SIG-M5 treated with dmso at 0.1 percent for 504 hours (cell line): ENCODE data around the gene RGS10.
A peak's percentile ranks its signal among the peaks of the same experiment; 100 is the strongest.
"Not testable (repeated sequence)": the region's sequence is repeated elsewhere in the genome, so short reads cannot be mapped to it uniquely, and the experiment has no call there.

Experiments
- DNase-seq: peaks from one replicate; lab custom pipeline; 2025; ENCODE audit not compliant: unreplicated experiment; lab: John Stamatoyannopoulos, UW

RGS10 gene

DNA sequence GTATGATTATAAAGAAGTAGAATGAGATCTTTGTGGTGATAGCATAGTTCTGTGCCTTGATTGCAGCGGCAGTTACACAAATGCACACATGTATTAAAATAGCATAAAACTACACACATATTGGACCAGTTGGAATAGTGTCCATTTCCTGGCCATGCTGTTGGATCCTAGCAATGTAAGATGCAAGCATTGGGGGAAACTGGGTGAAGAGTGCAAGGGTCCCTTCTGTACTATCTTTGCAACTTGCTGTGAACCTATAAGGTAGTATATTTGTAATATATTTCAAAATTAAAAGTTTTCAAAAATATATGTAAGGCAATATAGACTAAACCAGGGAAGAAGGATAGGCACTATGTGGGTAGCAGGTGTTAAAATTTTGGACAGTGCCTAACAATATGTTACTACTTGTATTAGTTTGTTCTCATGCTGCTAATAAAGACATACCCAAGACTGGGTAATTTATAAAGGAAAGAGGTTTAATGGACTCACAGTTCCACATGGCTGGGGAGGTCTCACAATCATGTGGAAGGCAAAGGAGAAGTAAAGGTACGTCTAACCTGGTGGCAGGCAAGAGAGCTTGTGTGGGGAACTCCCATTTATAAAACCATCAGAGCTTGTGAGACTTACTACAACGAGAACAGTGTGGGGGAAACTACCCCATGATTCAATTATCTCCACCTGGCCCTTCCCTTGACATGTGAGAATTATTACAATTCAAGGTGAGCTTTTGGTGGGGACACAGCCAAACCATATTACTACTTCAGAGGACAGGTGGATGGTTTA lies 71.4 kb downstream of the RGS10 start:
- DNase-seq: no peak

DNA sequence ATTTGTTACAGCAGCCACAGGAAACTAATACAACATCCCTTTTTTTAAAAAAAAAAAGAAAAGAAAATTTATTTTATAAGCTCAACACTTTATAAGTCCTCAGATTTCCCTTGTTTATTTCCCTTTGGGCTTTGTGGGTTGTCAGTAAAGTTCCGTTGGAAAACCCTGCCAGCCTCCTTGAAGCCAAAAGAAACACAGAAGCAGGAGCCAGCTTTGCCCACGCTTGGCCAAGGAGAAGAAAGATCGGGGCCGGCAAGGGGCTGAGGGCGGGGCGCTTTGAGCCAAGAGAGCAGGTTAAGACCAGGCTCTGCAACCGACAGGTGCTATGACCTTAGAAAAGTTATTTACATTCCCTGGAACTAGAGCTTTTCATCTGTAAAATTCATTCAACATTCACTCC lies 72.7 kb downstream of the RGS10 start:
- no peak for DNase-seq

DNA sequence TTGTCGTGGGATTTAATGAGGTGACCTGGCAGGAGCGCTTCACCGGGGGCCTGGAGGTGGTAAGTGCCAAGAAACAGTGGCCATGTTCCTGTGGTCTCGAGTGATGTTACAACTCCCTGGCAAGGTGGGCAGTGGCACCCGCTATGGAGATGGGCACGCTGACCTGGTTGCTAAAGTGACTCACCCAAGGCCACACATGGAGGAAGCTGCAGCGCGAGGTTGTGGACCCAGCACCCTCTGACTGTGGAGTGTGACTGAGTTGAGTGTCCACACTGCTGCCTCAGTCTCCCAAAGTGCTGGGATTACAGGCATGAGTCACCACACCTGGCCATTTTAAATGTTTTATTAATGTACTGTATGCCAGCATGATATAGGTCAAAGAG lies 73.2 kb downstream of the RGS10 start:
- no peak for DNase-seq

DNA sequence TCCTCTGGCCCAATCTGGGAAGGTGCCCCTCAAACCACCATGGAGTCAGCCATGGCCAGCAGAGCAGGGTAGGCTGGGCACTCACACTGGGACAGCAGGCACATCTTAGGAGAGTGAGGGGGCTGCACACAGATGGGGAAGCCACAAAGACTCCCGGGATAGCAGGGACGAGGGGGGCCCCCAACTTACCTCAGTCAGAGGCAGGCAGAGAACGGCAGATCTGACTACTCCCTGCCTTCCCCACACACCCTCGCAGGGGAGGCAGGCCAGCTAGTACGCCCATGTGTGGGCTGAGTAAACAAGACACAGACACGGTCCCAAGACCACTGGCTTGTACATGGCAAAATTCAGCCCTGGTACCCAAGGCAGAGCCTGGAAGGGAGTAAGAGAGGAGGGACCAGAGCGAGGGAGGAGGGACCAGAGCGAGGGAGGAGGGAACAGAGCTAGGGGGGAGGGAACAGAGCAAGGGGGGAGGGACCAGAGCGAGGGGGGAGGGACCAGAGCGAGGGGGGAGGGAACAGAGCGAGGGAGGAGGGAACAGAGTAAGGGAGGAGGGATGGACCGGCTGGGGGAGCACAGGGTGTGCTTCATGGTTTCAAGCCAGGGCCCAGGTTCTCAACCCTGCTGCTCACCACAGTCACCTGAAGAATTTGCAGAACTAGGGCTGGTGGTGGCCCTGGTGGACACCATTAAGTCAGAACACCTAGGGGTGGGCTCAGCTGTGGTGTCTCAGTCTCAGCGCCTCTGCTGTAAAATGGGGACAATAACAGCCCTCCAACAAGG lies 73.8 kb downstream of the RGS10 start:
- no peak for DNase-seq

DNA sequence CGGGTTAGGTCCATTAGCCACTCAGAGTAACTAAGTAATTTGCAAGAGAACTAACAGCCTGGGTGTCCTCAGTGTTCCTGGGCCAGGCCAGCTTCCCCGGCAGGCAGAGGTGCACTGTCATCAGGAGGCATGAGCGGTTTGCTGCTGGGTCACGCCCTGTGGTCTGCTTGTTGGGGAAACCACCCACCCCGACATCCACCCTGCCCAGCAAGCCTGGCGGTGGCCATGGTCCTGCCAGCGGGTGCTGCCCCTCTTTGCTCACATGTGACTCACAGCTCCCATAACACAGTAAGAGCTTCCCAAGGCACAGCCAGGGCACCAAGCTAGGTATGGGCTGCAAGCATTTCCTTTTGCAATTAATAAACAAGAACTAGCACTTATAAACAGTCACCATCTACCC lies 75.9 kb downstream of the RGS10 start:
- no peak for DNase-seq

DNA sequence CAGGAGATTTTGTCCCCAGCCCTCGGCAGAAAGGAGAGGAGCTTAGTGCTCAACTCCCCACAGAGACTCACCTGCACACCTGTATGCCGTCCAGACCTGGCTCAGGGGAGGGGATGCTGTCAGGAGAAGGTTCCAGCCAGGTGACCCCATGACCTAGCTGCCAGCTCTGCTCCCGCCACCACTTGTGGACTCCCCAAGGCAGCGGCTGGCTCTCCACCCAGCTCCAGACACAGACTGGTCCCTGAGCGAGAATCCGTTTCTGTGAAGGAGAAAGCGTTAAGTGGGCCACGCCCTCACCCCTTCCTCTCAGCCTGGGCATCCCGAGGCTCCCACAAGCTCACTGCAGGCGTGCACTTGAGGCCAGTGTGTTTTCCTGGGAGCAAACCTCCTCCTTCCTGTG lies 76.4 kb downstream of the RGS10 start:
- no peak for DNase-seq

DNA sequence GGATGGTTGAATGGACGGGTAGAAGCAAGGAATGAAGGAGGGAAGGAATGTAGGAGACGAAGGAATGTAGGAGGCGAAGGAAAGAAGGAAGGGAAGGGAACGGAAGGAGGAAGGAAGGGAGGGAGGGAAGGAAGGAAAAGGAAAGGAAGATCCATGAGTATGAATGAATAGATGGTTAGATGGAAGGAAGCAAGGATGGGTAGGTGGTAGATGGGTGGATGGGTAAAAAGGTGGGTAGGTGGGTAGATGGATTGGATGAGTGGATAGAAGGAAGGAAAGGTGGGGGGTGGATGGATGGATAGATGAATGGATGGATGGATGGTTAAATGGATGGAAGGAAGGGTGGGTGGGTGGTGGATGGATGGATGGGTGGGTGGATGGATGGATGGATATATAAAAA lies 77.4 kb downstream of the RGS10 start:
- no peak for DNase-seq

DNA sequence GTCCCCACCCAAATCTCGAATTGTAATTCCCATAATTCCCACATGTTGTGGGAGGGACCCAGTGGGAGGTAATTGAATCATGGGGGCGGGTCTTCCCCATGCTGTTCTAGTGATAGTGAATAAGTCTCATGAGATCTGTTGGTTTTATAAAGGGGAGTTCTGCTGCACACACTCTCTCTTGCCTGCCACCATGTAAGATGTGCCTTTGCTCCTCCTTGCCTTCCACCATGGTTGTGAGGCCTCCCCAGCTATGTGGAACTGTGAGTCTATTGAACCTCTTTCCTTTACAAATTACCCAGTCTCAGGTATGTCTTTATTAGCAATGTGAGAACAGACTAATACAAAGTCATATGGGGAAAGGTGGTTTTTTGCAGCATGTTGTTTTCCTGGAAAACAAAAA lies 79.3 kb downstream of the RGS10 start:
- DNase-seq: not testable (repeated sequence)

DNA sequence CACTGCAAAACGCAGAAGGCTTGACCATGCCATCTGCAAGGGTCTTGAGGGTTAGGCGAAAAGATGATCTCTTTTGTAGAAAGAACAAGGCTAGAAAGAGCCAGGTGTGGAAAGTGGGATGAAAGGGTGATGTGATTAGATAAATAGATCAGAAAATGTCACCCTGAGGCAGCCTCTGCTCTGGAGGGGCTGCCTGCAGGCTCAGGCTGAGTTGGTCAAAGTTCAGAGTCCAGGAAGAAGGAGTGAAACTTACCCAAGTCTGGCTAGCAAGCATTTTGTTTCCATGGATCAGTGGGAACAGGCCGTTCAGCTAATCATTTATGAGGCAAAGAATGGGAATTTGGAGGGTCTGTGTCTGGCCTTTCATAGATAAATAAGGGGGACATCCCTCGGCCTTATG lies 79.7 kb downstream of the RGS10 start:
- no peak for DNase-seq

DNA sequence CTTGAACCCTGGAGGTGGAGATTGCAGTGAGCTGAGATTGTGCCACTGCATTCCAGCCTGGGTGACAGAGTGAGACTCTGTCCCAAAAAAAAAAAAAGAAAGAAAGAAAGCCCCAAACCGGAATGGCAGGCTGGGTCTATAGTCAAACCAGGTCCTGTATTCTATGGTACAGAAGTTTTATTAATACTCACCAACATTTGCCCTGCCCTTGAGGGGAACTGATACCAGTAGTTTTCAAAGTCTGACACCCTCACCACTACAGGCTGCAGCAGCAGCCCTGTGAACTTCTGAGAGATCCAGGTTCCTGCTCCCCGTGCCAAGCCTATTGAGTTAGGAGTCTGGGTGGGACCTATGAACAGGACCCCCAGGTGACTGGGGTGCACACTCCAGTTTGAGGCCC lies 80.6 kb downstream of the RGS10 start:
- no peak for DNase-seq

DNA sequence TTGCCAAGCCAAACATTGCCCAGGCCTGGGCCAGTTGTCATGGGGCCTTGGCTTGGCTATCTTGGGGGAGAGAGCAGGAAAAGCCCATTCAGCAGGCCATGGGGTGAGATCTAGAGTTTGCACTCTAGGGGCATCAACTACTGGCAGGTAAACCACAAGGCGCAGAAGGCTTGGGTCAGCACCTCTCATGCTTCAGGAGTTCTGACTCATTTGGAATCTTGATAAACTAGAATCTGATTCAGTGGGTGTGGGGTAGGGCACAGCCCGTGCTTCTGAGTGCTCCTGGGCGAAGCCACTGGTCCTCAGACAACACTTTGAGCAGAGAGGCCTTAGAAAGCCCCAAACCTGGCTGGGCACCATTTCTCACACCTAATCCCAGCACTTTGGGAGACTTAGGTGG lies 81.1 kb downstream of the RGS10 start:
- peak; percentile 23 for DNase-seq

DNA sequence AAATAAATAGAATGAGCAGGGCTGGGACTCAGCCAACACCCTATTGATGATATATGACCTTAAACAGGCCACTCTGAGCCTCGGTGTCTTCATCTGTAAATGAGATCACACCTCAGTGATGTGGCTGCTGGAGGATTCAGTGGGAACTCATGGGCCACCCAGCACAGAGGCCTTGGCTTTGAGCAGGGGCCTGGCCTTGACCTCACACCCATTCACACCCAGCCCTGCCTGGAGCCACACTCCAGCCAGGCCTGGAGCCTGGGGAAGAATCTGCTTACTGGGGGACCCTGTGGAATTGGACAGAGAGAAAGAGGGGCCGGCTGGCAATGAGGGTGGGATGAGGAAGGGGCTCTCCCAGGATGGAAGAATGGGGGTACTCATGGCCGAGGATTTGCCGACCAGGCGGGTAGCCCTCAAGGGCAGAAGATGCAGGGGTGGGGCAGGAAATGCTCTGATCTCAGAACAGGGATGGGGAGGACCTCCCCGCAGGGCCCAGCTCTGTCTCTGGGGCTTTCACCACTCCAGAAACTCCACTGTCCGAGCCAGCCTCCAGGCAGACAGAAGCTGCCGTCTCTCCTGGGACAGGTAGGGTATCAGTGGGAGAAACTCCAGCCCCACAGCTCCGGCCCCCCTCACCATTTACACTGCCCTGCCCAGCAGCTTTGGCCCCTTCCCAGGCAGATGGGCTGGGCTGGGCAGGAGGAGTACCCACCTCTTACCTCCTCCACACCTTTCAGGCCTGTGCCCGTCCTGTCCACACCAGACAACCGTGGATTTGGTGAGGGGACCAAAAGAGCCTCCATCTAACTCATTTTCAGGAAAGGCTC lies 81.9 kb downstream of the RGS10 start:
- DNase-seq: no peak

DNA sequence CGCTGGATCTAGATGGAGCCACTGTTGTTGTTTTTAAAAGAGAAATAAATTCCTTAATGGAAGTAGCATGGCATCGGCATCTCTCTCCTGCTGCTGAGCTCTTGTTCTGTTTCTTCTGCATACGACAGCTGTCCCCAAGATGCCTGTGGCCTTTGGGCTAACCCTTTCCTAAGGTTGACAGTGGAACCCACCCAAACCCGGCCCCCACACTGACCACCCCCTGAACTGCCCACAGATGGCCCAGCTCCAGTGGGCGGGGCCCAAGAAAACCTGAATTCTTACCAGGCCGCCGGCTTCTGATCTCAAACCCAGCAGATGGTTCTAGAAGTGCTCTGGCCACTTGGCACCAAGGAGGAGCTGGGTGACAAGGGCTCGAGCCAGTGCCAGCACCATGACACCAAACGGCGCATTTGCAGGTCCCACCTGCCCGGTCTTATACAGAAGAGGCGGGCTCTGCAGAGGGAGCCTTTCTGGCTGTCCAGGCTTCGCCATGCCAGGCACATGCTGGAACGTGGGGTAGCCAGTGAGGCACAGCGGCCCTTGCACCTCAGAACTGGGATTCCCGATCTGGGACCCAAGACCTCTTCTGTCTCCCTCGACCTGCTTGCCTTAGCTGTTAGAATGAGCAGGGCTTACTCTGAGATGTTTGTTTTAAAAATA lies 82.7 kb downstream of the RGS10 start:
- no peak for DNase-seq

DNA sequence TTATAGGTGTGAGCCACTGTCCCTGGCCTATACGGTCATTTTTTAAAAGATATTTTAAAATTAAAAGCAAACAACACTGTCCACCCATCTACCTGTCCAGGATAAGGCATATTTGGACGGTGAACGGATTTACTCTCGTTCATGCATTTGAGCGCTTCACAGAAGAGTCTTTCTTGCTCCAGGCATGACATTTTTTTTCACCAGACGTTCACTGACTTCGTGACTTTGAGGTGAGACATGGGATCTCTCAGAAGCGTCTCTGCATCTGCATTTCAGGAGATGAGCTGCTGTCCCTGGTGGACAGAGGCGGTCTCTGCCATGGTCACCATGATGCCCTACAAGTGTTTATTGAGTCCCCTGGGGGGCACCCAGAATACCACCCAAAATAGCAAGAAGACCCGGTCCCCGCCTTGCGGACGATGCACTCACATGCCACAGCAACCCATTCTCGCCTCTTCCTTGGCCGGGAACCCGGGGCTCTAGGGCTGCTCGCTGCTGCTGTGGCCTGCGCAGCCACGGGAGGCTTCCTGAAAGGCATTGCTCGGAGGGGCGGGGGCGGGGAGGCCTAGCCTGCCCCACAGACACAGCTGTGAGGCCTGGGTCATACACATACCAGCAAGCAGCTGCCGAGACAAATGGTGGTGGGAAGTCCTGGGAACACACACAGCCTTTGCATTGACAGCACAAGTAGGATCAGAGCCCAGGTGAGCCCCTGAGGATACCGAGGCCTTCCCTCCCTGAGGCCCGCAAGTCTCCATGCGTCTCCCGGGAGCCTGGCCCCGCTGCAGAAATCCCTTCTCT lies 84.4 kb downstream of the RGS10 start:
- DNase-seq: no peak

DNA sequence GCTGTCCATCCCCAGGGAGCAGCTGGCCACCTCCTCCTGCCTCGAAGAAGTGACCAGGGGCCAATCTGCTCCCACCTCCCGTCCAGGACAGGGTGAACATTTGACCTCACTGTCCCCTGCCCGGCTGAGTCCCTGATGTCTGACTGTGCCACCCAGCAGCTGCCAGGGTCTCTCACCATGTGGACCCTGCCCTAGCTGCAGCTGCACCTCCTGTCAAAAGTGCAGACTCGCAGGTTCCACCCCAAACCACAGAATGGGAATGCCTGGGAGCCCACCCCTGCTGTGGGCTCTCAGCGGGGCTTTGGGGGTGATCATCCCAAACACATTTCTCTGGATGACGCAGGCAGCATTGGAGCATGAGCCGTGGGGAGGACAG lies 86.1 kb downstream of the RGS10 start:
- no peak for DNase-seq

DNA sequence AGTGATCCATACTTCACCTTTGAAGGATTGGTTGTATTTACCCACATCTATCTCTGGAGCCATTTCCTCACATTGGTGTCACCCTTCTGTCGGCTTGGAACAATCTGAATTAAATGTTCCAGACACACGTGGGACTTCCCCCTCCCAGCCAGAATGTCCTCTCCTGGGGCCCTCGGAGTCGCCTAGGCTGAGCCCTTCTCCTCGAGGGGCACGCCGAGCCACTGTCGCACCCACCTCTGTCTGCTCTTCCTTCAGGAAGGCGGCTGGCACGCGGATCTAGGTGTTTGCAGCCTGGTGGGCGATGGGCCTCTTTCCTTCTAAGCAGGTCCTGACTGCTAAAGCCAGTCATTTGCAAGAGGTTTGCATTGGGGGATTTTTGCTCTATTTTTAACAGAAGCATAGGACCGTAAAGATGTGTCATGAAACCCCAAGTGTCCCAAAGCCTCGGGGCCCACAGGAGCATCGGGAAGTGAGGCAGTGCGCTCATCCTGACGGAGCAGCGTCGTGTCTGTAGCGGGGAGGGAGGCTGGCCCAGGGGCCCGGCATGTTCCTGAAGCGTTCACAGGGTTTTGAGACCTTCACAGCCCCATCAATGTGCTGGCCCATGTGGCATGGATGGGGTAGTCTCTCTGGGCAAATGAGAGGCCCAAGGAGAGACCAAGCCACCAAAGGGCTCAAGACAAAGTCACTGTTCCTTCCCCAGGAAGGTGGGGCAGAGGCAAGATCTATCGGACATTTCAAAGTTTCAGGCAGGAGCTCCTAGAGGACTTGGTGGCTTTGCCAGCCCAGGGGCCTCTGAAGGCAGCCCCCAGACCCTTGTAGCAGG lies 86.7 kb downstream of the RGS10 start:
- no peak for DNase-seq

DNA sequence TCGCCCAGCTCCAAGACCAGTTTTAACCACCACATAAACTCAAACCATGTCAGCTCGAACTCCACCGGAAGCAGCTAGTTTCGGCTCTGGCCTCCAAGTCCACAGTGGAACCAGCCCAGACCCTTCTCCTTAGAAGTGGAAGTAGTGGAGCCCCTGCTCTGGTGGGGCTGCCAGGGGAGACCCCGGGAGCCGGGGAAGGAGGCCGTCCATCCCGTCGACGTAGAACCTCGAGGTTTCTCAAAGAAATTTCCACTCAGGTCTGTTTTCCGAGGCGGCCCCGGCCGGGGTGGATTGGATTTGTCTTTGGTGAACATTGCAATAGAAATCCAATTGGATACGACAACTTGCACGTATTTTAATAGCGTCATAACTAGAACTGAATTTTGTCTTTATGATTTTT lies 87.5 kb downstream of the RGS10 start:
- DNase-seq: no peak

DNA sequence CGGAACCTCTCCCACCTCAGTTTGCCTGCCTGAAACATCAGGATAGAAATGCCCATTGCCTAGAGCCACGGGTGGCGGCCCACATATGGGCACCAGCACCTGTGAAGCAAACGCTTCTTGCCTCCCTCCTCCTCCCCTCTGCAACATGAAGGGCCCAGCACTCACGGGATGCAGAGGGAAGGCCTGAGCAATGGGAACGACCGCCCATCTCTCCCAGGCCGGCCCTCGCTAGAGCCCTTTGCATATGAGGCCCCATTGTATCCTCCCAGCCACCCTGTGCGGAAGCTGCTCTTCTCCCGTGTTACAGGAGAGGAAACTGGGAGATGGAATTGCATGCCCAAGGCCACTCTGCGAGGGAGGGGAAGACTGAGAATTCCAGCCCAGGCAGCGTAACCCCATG lies 88.2 kb downstream of the RGS10 start:
- DNase-seq: no peak

DNA sequence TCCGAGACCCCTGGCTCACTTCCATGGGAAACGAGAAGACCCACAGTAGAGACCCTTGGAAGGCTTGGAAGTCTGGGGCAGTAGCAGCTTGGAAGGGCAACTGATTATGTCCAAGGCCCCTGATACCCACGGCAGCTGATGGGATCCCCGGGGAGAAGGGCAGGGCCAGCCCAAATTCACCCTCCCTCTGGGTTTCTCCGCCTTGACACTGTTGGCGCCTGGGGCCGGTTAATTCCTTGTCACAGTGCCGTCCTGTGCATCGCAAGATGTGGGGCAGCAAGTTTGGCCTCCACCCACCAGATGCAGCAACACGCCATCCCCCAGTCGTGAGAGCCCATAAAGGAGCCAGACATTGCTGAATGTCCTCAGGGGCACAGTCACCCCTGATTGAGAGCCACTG lies 89.2 kb downstream of the RGS10 start:
- DNase-seq: no peak

DNA sequence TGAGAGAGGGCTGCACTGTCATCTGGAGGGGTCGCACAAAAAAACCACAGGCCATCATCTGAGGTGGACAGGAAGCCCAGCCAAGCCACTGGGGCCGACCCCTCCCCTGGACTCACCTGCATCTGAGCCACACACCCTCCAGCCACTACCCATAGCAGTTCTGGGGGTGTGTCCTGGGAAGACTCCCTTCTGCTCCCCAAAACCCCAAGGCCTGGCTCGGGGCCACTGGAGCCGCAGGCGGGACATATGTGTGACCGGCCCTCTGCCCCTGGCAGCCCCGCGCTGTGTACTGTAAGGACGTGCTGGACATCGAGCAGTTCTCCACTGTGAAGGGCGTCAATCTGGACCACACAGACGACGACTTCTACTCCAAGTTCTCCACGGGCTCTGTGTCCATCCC lies 90.1 kb downstream of the RGS10 start:
- no peak for DNase-seq
